Coronary artery (tissue), 2 donors: Measurements from ENCODE around the gene FARP1.

Experiments used
- DNase-seq: peaks from one replicate; pipeline ENCODE4 v3.0.0-alpha.2; 2017; ENCODE audit warnings: low spot score
- H3K27ac ChIP-seq, 2 donors: fragments of 200-600 bp; sonication (generic); one replicate each; pipeline ENCODE4 v1.5.1; 2016 to 2019
- H3K4me3 ChIP-seq: fragments of 200-600 bp; sonication (generic); 2 replicates; pipeline ENCODE4 v1.5.1; 2016; ENCODE audit warnings: mild to moderate bottlenecking, moderate library complexity
- CTCF ChIP-seq: fragments of 200-600 bp; sonication (generic); IDR thresholded peaks from one replicate; pipeline ENCODE4 v1.5.1; 2019; ENCODE audit warnings: antibody characterized with exemption

The FARP1 gene

DNA sequence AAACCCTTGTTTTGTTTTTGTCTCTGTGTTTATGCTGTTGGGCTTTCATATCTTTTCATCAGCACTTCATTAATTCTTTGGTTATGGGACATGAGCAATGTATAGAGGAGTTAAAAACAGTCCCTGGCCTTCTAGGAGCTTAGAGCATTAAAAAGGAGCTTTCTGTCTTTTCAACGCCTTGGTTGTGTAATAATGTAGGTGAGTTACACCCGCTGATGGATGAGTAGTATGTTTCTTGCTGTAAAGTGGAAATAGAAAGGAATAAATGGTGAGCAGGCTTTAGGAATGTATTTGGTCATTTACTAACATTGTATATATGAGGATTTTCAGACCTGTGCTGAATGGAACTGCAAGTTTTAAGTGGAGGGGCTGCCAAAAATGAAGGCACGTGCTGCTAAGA lies 155.7 kb downstream of the FARP1 start:
- no peak for DNase-seq
- no peak overlapping the region for H3K27ac ChIP-seq
- no peak for TF ChIP-seq CTCF
- H3K4me3 ChIP-seq, result no peak overlapping the region

- DNase-seq, result no peak
- Histone ChIP-seq H3K27ac (peak overlapping the region in 1 of 2 donors; percentile 34), H3K4me3 (no peak overlapping the region)
- no peak for TF ChIP-seq CTCF
Observed at GRCh38 chr13:98299235-98299965, 156.5 kb downstream of the FARP1 start.

- Histone ChIP-seq H3K4me3 (no peak overlapping the region), H3K27ac (peak overlapping the region in 1 of 2 donors; percentile 24)
- DNase-seq, result no peak
- TF ChIP-seq CTCF, result no peak
Observed at GRCh38 chr13:98299966-98300350, 157.1 kb downstream of the FARP1 start.

GRCh38 chr13:98300956-98301641 lies 158.2 kb downstream of the FARP1 start:
- H3K4me3 ChIP-seq, result no peak overlapping the region
- DNase-seq, result no peak
- no peak for TF ChIP-seq CTCF
- H3K27ac ChIP-seq, result peak overlapping the region in 1 of 2 donors; percentile 24

- no peak for TF ChIP-seq CTCF
- DNase-seq, result no peak
- Histone ChIP-seq H3K4me3 (no peak overlapping the region), H3K27ac (no peak overlapping the region)
Observed at GRCh38 chr13:98301721-98302120, 158.8 kb downstream of the FARP1 start.

DNA sequence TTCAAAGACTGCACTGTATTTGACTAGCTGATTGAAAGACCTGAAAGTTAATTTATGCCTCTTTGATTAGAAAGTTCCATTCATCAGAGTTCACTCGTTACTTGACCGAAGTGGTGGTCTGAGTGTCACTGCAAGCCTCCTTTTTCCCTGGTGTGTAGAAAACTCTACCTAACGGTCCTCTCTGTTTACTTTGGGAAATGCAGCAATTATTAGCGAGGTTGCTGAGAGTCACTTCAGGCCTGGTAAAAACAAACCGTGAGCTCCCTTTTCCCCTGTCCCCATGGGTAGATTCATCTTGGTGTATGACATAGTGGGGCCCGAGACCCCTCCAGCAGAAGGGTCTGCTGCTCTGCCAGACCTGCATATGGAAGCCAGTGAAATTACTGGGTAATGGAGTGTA lies 161.0 kb downstream of the FARP1 start:
- DNase-seq, result no peak
- H3K27ac ChIP-seq, result no peak overlapping the region
- H3K4me3 ChIP-seq, result no peak overlapping the region
- TF ChIP-seq CTCF, result no peak

GRCh38 chr13:98305670-98306069 lies 162.8 kb downstream of the FARP1 start:
- DNase-seq, result no peak
- TF ChIP-seq CTCF, result no peak
- Histone ChIP-seq H3K27ac (no peak overlapping the region), H3K4me3 (no peak overlapping the region)
